SK-N-SH treated with all-trans-retinoic acid at 6 μM for 48 hours (cell line): ENCODE data around the gene SACS.

Source experiments
- ISL1 ChIP-seq: fragments of 250-450 bp; sonication (Bioruptor Pico); IDR thresholded peaks from 2 replicates; pipeline ENCODE4 v2.1.2; 2022; ENCODE audit warnings: mild to moderate bottlenecking, moderate library complexity
- PATZ1 ChIP-seq: fragments of 250-450 bp; sonication (Bioruptor Pico); IDR thresholded peaks from 2 replicates; pipeline ENCODE4 v1.8.0; 2020; ENCODE audit warnings: mild to moderate bottlenecking, moderate library complexity, borderline replicate concordance
- TF ChIP-seq, protein P1 (sequence below): fragments of 250-450 bp; sonication (Bioruptor Pico); IDR thresholded peaks from 2 replicates; pipeline ENCODE4 v1.5.1; 2021; ENCODE audit warnings: mild to moderate bottlenecking, moderate library complexity

DNA sequence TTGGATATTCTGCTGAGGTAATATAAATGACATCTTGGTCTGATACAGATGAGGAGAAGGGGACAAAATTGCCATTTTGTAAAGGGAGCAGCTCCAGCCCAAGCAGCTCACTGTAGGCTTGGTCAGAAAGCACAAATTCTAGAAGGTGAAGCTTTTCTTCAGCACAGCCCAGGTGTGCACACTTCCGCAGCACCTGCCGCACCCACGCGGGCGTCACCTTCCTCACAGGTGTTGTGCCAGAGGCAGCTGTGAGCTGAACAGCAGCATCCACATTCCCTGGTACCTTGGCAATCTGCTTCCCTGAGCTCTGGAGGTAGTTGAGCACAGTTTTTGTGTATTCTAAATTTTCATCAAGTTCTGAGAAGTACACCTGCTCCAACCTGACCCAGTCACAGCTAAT, 79.0 kb downstream of the SACS start:
- TF ChIP-seq ISL1 (CRISPR knock-in tag) (no peak), PATZ1 (CRISPR knock-in tag) (no peak)
- TF ChIP-seq, protein P1, sequence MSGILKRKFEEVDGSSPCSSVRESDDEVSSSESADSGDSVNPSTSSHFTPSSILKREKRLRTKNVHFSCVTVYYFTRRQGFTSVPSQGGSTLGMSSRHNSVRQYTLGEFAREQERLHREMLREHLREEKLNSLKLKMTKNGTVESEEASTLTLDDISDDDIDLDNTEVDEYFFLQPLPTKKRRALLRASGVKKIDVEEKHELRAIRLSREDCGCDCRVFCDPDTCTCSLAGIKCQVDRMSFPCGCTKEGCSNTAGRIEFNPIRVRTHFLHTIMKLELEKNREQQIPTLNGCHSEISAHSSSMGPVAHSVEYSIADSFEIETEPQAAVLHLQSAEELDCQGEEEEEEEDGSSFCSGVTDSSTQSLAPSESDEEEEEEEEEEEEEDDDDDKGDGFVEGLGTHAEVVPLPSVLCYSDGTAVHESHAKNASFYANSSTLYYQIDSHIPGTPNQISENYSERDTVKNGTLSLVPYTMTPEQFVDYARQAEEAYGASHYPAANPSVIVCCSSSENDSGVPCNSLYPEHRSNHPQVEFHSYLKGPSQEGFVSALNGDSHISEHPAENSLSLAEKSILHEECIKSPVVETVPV (CRISPR knock-in tag): no peak
